ENCODE data around the gene ODF2L.
A peak's percentile ranks its signal among the peaks of the same experiment; 100 is the strongest.

Gene ODF2L

DNA sequence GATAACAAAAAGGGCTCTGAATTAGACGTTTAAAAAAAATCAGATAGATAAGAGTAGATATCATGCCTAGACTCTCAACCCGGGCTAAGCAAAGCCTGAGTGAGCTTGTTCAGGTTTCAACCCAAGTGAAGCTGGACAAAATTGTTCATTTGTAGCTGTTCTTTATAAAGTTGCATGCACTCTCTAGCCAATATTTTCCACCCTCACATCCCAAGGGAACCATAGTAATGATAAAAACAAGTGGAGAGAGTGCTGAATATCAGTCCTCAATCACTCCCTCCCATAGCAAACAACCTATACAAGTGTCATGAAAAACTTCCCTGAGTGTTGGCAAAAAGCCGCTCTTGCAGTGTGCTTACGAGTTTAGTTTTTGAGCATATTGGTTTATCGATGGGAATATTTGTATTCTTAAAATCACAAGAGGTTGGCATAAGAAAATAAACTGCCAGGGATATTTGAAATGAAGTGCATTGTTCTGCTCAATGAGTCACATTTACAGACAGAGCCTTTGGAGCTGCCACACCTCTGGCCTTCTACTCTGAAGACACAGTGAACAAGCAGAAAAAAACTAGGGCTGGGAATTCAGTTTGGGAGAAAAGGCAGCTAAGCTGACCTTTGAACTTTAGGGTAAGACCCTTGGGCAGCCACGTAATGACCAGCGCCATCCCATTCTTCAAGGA, 25.6 kb upstream of the ODF2L start:
- no peak for ATAC-seq (replicated peaks; ENCODE audit: extremely low read depth, poor library complexity, severe bottlenecking)
- Mint-ChIP-seq H3K4me3 (no peak overlapping the region), H3K4me1 (peaks cover 6% of the 10 kb centered on the region), H3K36me3 (ENCODE audit: insufficient read depth) (no peaks in the 10 kb centered on the region), H3K27me3 (no peaks in the 10 kb centered on the region), H3K9me3 (no peaks in the 10 kb centered on the region), H3K27ac (ENCODE audit: low read depth) (no peak overlapping the region)
- no peak for DNase-seq (ENCODE audit: low spot score in 2 of 2)

DNA sequence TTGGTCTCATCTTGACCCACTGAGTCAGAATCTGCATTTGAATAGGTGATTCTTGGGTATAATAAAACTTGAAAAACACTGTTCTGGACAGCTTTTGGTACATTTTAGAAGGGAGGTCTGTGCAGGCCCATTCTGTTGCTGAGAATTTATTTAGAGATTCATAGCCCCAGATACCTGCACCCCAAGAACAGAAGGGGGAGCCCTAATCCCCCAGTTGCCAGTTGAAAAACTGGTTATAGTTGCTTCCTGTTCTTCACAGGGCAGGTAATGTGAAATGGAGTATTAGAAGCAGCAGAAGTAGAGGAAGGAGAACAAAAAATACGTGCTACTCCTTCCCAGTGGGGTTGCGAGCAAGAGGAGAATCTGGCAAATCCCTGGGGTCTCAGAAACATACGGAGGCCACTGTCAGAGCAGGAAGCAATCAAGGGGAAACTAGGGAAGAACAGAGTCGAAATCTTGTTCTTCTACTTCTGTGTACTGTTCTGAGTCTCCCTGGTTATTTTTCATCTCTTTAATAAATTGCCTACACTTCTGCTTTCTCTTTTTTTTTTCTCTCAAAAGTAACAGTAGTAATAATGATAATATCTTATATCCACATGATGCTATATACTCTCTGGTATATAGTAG, 23.3 kb upstream of the ODF2L start:
- H3K36me3 Mint-ChIP-seq (ENCODE audit: insufficient read depth): no peaks in the 10 kb centered on the region
- no peaks in the 10 kb centered on the region for H3K27me3 Mint-ChIP-seq
- no peaks in the 10 kb centered on the region for H3K9me3 Mint-ChIP-seq
- peak overlapping the region; percentile 2 for H3K4me3 Mint-ChIP-seq
- peak; percentile 81 for ATAC-seq (replicated peaks; ENCODE audit: extremely low read depth, poor library complexity, severe bottlenecking)
- H3K4me1 Mint-ChIP-seq: peaks cover 6% of the 10 kb centered on the region
- DNase-seq (ENCODE audit: low spot score in 2 of 2): peak in 1 of 2 donors; percentile 22
- no peak overlapping the region for H3K27ac Mint-ChIP-seq (ENCODE audit: low read depth)

DNA sequence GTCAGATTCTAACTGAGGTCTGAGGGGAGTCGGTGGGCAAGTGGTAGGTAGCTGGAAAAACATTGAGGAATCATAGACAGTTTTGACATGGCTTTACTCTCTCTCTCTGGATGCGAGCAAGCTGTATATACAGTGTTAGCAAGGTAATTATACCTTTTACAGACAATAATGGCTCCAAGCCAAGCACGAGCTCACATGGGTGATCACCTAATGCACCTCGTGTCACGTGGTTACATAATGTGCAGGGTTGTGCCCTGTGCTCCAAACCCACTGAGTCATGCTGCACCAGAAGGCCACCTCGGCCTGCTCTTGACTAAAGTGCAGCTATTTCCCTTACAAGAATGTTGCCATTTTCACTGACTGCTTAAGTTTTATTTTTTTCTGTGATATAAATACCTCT, 20.2 kb upstream of the ODF2L start:
- Mint-ChIP-seq H3K27me3 (no peaks in the 10 kb centered on the region), H3K4me3 (no peak overlapping the region), H3K4me1 (peaks cover 6% of the 10 kb centered on the region), H3K36me3 (ENCODE audit: insufficient read depth) (no peaks in the 10 kb centered on the region), H3K27ac (ENCODE audit: low read depth) (no peak overlapping the region), H3K9me3 (no peaks in the 10 kb centered on the region)
- ATAC-seq (replicated peaks; ENCODE audit: extremely low read depth, poor library complexity, severe bottlenecking): no peak
- no peak for DNase-seq (ENCODE audit: low spot score in 2 of 2)

DNA sequence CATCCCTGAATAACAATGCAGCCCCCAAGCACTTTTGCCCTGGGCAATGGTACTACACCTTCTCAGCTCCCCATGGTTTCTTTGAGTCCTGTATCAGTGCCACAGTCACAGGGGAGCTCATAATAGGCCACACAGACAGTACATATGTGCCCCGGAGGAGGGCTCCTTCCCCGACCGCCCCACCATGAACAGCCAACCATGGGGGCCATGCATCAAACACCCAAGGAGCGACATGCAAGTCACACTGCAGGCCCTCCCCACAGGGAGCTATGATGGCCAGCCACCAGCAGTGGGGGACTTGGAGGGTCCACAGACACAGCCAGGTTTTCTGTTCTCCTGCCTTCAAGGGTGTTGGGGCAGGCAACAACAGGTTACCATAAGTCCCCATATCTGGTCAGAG, 14.8 kb upstream of the ODF2L start:
- H3K36me3 Mint-ChIP-seq (ENCODE audit: insufficient read depth): no peaks in the 10 kb centered on the region
- no peak overlapping the region for H3K4me3 Mint-ChIP-seq
- ATAC-seq (replicated peaks; ENCODE audit: extremely low read depth, poor library complexity, severe bottlenecking) (no peak), DNase-seq (ENCODE audit: low spot score in 2 of 2) (no peak)
- H3K27ac Mint-ChIP-seq (ENCODE audit: low read depth): no peak overlapping the region
- H3K27me3 Mint-ChIP-seq: no peaks in the 10 kb centered on the region
- no peaks in the 10 kb centered on the region for H3K9me3 Mint-ChIP-seq
- no peaks in the 10 kb centered on the region for H3K4me1 Mint-ChIP-seq

DNA sequence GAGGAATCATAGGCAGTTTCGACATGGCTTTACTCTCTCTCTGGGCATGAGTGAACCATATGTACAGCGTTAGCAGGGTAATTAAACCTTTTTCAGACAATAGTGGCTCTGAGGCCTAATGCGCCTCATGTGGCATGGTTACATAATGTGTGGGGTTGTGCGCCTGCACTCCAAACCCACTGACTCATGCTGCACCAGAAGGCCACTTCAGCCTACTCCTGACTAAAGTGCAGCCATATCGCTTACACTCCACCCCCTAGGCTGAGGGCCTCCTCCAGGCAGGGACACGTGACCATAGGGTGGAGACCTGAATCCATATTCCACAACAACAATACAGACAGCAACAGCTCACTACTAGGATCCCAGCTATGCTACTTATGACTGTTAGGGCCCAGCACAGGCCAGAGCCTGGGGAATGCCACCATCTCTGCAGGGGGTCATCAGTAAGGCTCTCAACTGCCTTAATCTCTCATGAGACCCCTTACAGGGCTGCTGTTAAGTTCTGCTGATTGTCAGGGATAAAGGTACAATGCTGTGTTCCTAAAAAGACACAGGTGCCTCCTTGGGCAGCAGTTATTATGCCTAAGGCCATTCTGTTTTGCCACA, 13.4 kb upstream of the ODF2L start:
- H3K36me3 Mint-ChIP-seq (ENCODE audit: insufficient read depth): no peaks in the 10 kb centered on the region
- no peaks in the 10 kb centered on the region for H3K4me1 Mint-ChIP-seq
- H3K27ac Mint-ChIP-seq (ENCODE audit: low read depth): no peak overlapping the region
- ATAC-seq (replicated peaks; ENCODE audit: extremely low read depth, poor library complexity, severe bottlenecking) (no peak), DNase-seq (ENCODE audit: low spot score in 2 of 2) (no peak)
- no peaks in the 10 kb centered on the region for H3K9me3 Mint-ChIP-seq
- no peaks in the 10 kb centered on the region for H3K27me3 Mint-ChIP-seq
- H3K4me3 Mint-ChIP-seq: no peak overlapping the region

DNA sequence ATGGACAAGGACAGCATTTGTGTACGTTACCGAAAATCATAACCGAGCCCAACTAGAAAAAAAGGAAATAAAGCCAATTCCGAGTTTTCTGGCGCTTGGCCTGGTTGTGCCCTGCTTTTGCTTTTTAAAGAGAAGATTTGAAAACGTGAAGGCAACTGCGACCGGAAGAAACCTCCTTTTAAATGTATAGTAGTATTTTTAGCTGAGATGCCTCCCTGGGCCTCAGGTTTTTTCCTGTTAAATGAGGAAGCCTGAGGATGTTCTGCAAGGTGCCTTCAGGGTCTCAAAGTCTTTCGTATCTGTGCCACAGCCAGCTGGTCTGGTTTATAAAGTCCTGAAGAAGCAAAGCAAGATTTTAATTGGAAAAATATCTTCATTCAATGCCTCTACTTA, 371 bp upstream of the ODF2L start:
- Mint-ChIP-seq H3K4me1 (peaks cover 42% of the 10 kb centered on the region), H3K36me3 (ENCODE audit: insufficient read depth) (peaks cover 9% of the 10 kb centered on the region), H3K27ac (ENCODE audit: low read depth) (peak overlapping the region; percentile 87), H3K27me3 (no peaks in the 10 kb centered on the region), H3K4me3 (peak overlapping the region; percentile 87), H3K9me3 (no peaks in the 10 kb centered on the region)
- peak; percentile 12 for ATAC-seq (replicated peaks; ENCODE audit: extremely low read depth, poor library complexity, severe bottlenecking)
- no peak for DNase-seq (ENCODE audit: low spot score in 2 of 2)

DNA sequence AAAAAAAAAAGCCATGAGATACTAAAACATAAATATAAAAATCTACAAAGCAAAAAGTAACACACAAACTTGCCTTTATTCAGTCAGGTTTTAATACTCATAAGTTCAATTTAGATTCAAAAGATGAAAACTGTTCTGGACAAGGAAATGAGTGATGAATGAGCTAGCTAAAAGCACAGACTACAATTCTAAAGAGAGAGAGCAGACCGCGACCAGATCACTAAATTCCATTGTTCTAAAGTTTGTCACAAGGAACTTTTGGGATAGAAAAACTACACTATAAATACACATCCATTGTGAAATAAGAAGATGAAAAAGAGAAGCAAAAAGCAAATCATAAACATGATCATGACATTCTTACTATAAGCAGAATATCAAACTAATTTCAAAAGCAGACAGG, 1.7 kb downstream of the ODF2L start:
- H3K27ac Mint-ChIP-seq (ENCODE audit: low read depth): peak overlapping the region; percentile 2
- H3K9me3 Mint-ChIP-seq: no peaks in the 10 kb centered on the region
- peaks cover 62% of the 10 kb centered on the region for H3K4me1 Mint-ChIP-seq
- peaks cover 16% of the 10 kb centered on the region for H3K36me3 Mint-ChIP-seq (ENCODE audit: insufficient read depth)
- H3K4me3 Mint-ChIP-seq: peak overlapping the region; percentile 10
- no peaks in the 10 kb centered on the region for H3K27me3 Mint-ChIP-seq
- no peak for DNase-seq (ENCODE audit: low spot score in 2 of 2)
- no peak for ATAC-seq (replicated peaks; ENCODE audit: extremely low read depth, poor library complexity, severe bottlenecking)

DNA sequence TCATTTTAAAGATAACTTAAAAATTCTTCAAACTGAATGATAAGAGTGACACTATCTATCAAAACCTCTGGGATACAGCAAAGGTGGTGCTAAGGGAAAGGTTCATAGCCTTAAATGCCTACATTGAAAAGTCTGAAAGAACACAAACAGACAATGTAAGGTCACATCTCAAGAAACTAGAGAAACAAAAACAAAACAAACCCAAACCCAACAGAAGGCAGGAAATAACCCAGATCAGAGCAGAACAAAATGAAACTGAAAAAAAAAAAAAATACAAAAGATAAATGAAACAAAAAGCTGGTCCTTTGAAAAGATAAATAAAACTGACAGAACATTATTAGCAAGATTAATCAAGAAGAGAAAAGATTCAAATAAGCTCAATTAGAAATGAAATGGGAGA, 6.8 kb downstream of the ODF2L start:
- Mint-ChIP-seq H3K36me3 (ENCODE audit: insufficient read depth) (peaks cover 13% of the 10 kb centered on the region), H3K4me3 (peak overlapping the region; percentile 69), H3K27me3 (no peaks in the 10 kb centered on the region), H3K27ac (ENCODE audit: low read depth) (peak overlapping the region; percentile 96), H3K4me1 (peaks cover 47% of the 10 kb centered on the region), H3K9me3 (no peaks in the 10 kb centered on the region)
- ATAC-seq (replicated peaks; ENCODE audit: extremely low read depth, poor library complexity, severe bottlenecking): peak; percentile 64
- no peak for DNase-seq (ENCODE audit: low spot score in 2 of 2)

DNA sequence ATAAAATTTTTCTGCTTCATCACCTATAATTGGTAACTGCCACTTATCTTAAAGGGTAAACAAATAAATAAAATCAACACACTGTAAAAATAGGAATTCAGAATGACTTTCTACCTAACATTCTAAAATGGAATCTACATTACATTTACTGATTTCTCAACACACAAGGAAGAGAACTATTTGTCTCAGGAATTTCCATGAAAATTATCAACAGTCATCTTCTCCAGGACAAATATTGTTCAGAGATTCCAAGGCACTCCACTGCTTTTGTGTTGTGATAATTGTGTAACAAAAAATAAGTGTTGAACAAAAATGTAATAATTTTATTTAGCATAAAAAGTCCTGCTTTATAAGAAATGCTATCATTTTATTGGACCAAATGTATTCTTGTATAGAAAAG, 7.3 kb downstream of the ODF2L start:
- peaks cover 11% of the 10 kb centered on the region for H3K36me3 Mint-ChIP-seq (ENCODE audit: insufficient read depth)
- H3K4me3 Mint-ChIP-seq: peak overlapping the region; percentile 69
- DNase-seq (ENCODE audit: low spot score in 2 of 2) (no peak), ATAC-seq (replicated peaks; ENCODE audit: extremely low read depth, poor library complexity, severe bottlenecking) (no peak)
- H3K27ac Mint-ChIP-seq (ENCODE audit: low read depth): peak overlapping the region; percentile 96
- H3K9me3 Mint-ChIP-seq: no peaks in the 10 kb centered on the region
- peaks cover 43% of the 10 kb centered on the region for H3K4me1 Mint-ChIP-seq
- H3K27me3 Mint-ChIP-seq: no peaks in the 10 kb centered on the region

DNA sequence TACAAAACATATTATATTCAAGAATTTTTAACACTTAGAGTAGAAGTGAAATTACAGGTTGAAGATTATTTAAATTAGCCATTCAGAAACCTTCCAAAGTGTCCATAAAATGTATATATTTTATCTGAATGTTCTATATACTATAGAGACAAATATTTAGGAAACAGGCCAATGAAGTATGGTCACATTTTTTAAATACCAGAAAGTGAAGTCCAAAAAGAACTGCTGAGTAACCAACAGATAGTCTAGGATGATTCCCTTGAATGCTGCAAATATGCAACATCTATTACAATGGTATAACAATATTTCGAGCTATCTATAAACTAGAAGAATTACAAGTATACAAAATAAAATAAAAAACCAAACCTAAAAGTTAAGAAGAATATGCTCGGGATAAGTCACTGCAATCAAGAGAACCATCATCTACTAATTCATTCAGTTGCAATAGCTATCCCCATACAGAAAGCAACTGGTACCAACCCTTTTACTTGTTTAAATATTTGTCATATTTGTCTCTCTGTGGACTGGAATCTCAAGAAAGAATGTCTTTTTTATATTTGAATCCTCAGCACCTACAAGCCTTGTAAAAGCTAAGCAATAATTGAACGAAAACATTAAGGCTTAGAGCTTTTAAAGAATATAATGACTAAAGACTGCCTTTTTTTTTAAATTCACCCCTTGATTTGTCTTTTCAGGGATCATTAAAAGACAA, 8.1 kb downstream of the ODF2L start:
- no peaks in the 10 kb centered on the region for H3K27me3 Mint-ChIP-seq
- H3K36me3 Mint-ChIP-seq (ENCODE audit: insufficient read depth): peaks cover 9% of the 10 kb centered on the region
- DNase-seq (ENCODE audit: low spot score in 2 of 2) (no peak), ATAC-seq (replicated peaks; ENCODE audit: extremely low read depth, poor library complexity, severe bottlenecking) (no peak)
- H3K27ac Mint-ChIP-seq (ENCODE audit: low read depth): no peak overlapping the region
- H3K4me1 Mint-ChIP-seq: peaks cover 36% of the 10 kb centered on the region
- H3K9me3 Mint-ChIP-seq: no peaks in the 10 kb centered on the region
- H3K4me3 Mint-ChIP-seq: no peak overlapping the region

DNA sequence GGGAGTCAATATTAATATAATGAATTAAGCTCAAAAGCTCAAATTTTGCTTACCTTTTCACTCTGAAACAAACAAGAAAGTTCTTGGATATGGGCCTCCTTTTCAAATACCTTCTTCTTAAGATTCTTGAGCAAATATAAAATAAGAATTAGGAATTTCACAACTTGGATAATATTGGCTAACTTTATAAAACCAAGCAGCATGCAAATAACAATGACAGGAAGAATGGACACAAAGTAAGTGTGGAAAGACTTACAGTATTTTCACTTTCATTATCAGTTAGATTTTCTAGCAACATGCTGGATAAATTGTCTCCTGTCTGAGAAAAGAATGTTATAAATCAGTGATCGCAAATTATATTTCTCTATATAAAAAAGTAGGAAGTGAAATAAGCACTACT, 13.2 kb downstream of the ODF2L start:
- Mint-ChIP-seq H3K4me3 (no peak overlapping the region), H3K4me1 (no peaks in the 10 kb centered on the region), H3K27me3 (no peaks in the 10 kb centered on the region), H3K27ac (ENCODE audit: low read depth) (no peak overlapping the region), H3K9me3 (no peaks in the 10 kb centered on the region), H3K36me3 (ENCODE audit: insufficient read depth) (peaks cover 5% of the 10 kb centered on the region)
- no peak for ATAC-seq (replicated peaks; ENCODE audit: extremely low read depth, poor library complexity, severe bottlenecking)
- no peak for DNase-seq (ENCODE audit: low spot score in 2 of 2)

DNA sequence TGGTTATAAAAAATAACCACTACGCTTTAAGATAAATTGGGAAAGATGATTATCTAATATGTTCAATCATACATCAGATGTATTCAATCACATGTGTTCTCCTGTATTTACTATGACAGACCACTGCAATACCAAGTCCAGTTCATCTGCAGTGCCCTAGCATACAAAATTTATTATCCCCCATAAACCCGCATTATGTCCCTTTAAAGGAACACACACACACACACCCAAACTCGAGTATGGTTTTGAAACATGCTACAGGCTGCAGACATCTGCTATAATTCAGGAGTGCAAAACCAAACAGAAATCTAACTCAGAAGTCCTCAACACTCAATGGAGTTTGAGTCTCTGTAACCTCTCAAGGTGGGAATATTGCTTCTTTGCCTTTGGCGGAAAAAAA, 14.9 kb downstream of the ODF2L start:
- peaks cover 9% of the 10 kb centered on the region for H3K36me3 Mint-ChIP-seq (ENCODE audit: insufficient read depth)
- no peak for ATAC-seq (replicated peaks; ENCODE audit: extremely low read depth, poor library complexity, severe bottlenecking)
- H3K4me1 Mint-ChIP-seq: no peaks in the 10 kb centered on the region
- DNase-seq (ENCODE audit: low spot score in 2 of 2): no peak
- H3K27me3 Mint-ChIP-seq: no peaks in the 10 kb centered on the region
- H3K9me3 Mint-ChIP-seq: no peaks in the 10 kb centered on the region
- no peak overlapping the region for H3K27ac Mint-ChIP-seq (ENCODE audit: low read depth)
- no peak overlapping the region for H3K4me3 Mint-ChIP-seq

Data from central memory CD8-positive, alpha-beta T cell (primary cell).